ENCODE data around the gene COQ8B. TPM values are rescaled to one million over a fixed set of nuclear protein-coding genes. Genes with fewer than 3 reads are reported as not detected.

Gene COQ8B
- total RNA-seq, 6 donors from 2014 or later, result 46.2 to 142 (median 65.4) TPM

- no peaks in the 10 kb centered on the region for H3K27me3 ChIP-seq
- H3K36me3 ChIP-seq, result peaks cover 23 to 70% (median 59%) of the 10 kb centered on the region in 4 donors
- H3K4me3 ChIP-seq, result no peak overlapping the region
- H3K27ac ChIP-seq, result peak overlapping the region; percentile 46 to 70 (median 58)
- DNase-seq, result peak in 1 of 2 donors; percentile 56
- no peak for TF ChIP-seq POLR2A (IDR thresholded peaks at IDR 0.05)
- no peak for TF ChIP-seq CTCF (IDR thresholded peaks at IDR 0.05)
- no peak for TF ChIP-seq POLR2AphosphoS5 (IDR thresholded peaks at IDR 0.05)
- TF ChIP-seq EP300 (IDR thresholded peaks at IDR 0.05), result no peak
- peak in 1 of 2 donors; percentile 9 for ATAC-seq (ENCODE audit: low FRiP score in 2 of 2)
- WGBS, 2 donors, result 86% methylated on average over 16 of the region's 16 CpGs; no CpG with 5 or more reads in 1 of the 2 donors
- H3K9me3 ChIP-seq, result no peaks in the 10 kb centered on the region
- H3K4me1 ChIP-seq, result peaks cover 3 to 20% (median 10%) of the 10 kb centered on the region in 4 donors
These were observed 23.4 kb upstream of the COQ8B start for GRCh38 chr19:40739871-40740703.

- peak in 1 of 2 donors; percentile 75 for DNase-seq
- H3K9me3 ChIP-seq, result no peaks in the 10 kb centered on the region
- TF ChIP-seq EP300 (IDR thresholded peaks at IDR 0.05) (no peak), POLR2AphosphoS5 (IDR thresholded peaks at IDR 0.05) (no peak), POLR2A (IDR thresholded peaks at IDR 0.05) (no peak), CTCF (IDR thresholded peaks at IDR 0.05) (no peak)
- peaks cover 3 to 12% (median 6%) of the 10 kb centered on the region in 4 donors for H3K4me1 ChIP-seq
- H3K36me3 ChIP-seq, result peaks cover 26 to 79% (median 67%) of the 10 kb centered on the region in 4 donors
- peak overlapping the region; percentile 41 to 70 (median 54) for H3K27ac ChIP-seq
- 86 to 87% methylated on average over 17 to 22 of the region's 22 CpGs for WGBS, 2 donors
- no peaks in the 10 kb centered on the region for H3K27me3 ChIP-seq
- ATAC-seq (ENCODE audit: low FRiP score in 2 of 2), result no peak
- no peak overlapping the region for H3K4me3 ChIP-seq
These were observed 22.5 kb upstream of the COQ8B start for GRCh38 chr19:40739030-40739839.

- no peak for ATAC-seq (ENCODE audit: low FRiP score in 2 of 2)
- TF ChIP-seq CTCF (IDR thresholded peaks at IDR 0.05), result no peak
- H3K4me1 ChIP-seq, result peaks cover 3 to 9% (median 5%) of the 10 kb centered on the region in 4 donors
- H3K36me3 ChIP-seq, result peaks cover 41 to 96% (median 82%) of the 10 kb centered on the region in 4 donors
- no peak overlapping the region for H3K4me3 ChIP-seq
- H3K27me3 ChIP-seq, result no peaks in the 10 kb centered on the region
- H3K9me3 ChIP-seq, result no peaks in the 10 kb centered on the region
- whole genome bisulfite sequencing, 2 donors, result 93% methylated on average over 5 to 9 of the region's 9 CpGs
- H3K27ac ChIP-seq, result peak overlapping the region in 2 of 4 donors; percentile 4 to 59
- DNase-seq, result peak in 1 of 2 donors; percentile 42
These were observed 20.5 kb upstream of the COQ8B start for GRCh38 chr19:40737102-40737644.

GRCh38 chr19:40736661-40737060, 20.0 kb upstream of the COQ8B start:
- Histone ChIP-seq H3K36me3 (peaks cover 44 to 98% (median 87%) of the 10 kb centered on the region in 4 donors), H3K27ac (peak overlapping the region in 2 of 4 donors; percentile 4 to 59), H3K27me3 (no peaks in the 10 kb centered on the region), H3K9me3 (no peaks in the 10 kb centered on the region), H3K4me1 (peaks cover 3 to 9% (median 5%) of the 10 kb centered on the region in 4 donors), H3K4me3 (no peak overlapping the region)
- DNase-seq (no peak), ATAC-seq (ENCODE audit: low FRiP score in 2 of 2) (no peak)
- TF ChIP-seq POLR2AphosphoS5 (IDR thresholded peaks at IDR 0.05) (no peak), EP300 (IDR thresholded peaks at IDR 0.05) (no peak), CTCF (IDR thresholded peaks at IDR 0.05) (no peak), POLR2A (IDR thresholded peaks at IDR 0.05) (no peak)
- 86 to 96% methylated on average over 9 of the region's 9 CpGs for WGBS, 2 donors

Data from upper lobe of left lung (tissue), 6 donors.